NCI-H2107 treated with DMSO at 0.1 percent for 48 hours (cell line): Measurements from ENCODE around the gene TGDS.
"Not testable (repeated sequence)": the region's sequence is repeated elsewhere in the genome, so short reads cannot be mapped to it uniquely, and the experiment has no call there.

Source experiments
- DNase-seq: peaks from one replicate; lab custom pipeline; 2025; ENCODE audit not compliant: unreplicated experiment; lab: John Stamatoyannopoulos, UW

The TGDS gene, protein sequence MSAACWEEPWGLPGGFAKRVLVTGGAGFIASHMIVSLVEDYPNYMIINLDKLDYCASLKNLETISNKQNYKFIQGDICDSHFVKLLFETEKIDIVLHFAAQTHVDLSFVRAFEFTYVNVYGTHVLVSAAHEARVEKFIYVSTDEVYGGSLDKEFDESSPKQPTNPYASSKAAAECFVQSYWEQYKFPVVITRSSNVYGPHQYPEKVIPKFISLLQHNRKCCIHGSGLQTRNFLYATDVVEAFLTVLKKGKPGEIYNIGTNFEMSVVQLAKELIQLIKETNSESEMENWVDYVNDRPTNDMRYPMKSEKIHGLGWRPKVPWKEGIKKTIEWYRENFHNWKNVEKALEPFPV

GRCh38 chr13:94595950-94596574 lies at the start of gene TGDS:
TSS of gene TGDS (minus strand) at chr13:94596152. CDS start at chr13:94596136, 16 bp downstream.
- peak; percentile 61 for DNase-seq

- DNase-seq: no peak
These were observed 45.5 kb upstream of the TGDS start for GRCh38 chr13:94641409-94641941.

GRCh38 chr13:94640721-94641120 lies 44.8 kb upstream of the TGDS start:
- no peak for DNase-seq

DNA sequence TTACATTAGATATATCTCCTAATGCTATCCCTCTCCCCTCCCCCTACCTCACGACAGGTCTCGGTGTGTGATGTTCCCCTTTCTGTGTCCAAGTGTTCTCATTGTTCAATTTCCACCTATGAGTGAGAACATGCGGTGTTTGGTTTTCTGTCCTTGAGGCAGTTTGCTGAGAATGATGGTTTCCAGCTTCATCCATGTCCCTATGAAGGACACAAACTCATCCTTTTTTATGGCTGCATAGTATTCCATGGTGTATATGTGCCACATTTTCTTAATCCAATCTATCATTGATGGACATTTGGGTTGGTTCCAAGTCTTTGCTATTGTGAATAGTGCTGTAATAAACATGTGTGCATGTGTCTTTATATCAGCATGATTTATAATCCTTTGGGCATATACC lies 41.7 kb upstream of the TGDS start:
- not testable (repeated sequence) for DNase-seq

DNA sequence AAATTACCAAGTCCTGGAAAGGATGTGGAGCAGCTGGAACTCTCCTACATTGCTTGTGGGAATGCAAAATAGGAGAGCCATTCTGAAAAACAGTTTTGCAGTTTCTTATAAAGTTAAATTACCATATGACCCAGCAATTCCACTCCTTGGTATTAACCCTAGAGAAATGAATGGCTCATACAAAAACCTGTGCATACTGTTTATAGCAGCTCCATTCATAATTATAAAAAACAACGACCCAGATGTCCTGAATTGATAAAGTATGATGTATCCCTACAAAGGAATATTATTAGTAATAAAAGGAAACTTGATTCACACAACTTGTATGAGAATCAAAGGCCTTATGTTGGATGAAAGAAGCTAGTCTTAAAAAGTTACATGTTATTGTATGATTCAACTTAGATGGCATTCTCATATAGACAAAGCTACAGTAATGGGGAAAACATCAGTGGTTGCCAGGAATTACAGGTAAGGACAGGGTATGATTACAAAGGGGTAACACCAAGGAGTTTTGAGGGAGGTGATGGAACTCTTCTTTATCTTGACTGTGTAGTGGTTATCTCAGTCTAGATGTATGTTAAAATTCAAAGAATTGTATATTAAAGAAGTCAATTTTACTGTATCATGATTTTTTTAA lies 41.1 kb upstream of the TGDS start:
- DNase-seq: no peak

GRCh38 chr13:94636096-94636495 lies 40.1 kb upstream of the TGDS start:
- not testable (repeated sequence) for DNase-seq

- no peak for DNase-seq
These were observed 36.5 kb upstream of the TGDS start for GRCh38 chr13:94632226-94632980.

GRCh38 chr13:94630858-94631257 lies 34.9 kb upstream of the TGDS start:
- DNase-seq: no peak

DNA sequence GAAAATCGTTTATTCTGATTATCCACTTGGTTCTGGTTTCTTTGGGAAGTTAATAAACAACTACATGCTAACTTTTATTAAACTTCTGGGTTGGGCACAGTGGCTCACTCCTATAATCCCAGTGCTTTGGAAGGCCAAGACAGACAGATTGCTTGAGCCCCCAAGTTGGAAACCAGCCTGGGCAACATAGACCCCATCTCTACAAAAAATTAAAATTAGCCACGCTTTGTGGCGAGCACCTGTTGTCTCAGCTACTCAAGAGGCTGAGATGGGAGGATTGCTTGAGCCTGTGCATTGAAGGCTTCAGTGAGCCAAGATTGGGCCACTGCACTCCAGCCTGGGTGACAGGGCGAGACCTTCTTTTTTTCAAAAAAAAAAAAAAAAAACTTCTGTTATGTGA lies 27.4 kb upstream of the TGDS start:
- DNase-seq: no peak

- no peak for DNase-seq
These were observed 26.4 kb upstream of the TGDS start for GRCh38 chr13:94622344-94622743.

DNA sequence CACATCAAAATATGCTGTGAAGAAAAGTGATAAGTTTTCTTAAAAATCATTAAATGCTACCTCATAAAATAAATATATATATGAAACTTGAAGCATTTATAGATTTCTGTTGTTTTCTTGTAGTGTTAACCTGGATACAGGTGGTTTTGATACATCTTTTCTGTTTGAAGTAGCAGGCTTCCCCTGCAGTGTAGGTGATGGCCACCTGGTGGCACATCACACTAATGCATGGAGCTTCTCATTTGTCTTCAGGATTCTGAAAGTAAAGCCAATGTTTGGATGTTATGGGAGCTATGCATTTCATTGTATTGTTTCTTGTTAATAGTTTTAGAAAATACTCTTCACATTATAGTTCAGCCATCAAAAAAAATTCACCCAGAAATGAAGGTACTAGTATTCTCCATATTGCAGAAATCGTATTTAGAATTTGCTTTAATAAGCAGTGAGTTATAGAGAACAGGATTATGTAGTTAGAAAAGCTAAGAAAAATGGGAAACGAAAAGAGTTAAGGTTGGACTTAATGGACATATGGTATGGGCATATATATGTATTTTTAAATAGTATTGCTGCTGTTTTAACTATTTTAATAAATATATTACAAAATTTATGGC lies 24.4 kb upstream of the TGDS start:
- DNase-seq: peak; percentile 39

DNA sequence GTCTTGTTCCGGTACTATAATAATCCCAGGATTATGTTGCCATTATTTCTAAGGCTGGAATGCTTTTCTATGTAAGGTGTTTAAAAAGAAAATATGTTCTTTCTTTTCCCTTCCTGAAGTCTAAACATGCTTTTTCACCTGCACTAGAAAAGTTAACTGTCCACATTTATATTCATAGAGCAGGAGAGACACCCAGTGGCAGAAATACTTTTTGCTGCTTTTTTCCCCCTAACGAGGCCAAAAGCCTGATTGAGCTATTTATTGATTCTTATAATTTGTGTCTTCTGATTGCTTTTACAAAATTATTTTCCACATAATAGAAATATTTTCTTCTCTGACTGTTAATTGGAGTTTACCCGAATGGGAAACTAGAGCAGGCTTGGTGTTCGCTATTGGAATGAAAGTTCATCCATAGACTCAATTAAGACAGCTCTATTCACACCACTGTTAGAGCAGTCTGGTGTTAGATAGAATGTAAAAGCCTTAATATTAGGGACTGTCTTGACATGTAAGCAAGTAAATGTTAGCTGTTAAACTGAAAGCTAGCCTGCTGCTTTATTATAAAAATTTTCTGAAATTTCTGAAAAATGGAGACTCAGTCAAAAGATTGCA lies 21.5 kb upstream of the TGDS start:
- peak; percentile 6 for DNase-seq

DNA sequence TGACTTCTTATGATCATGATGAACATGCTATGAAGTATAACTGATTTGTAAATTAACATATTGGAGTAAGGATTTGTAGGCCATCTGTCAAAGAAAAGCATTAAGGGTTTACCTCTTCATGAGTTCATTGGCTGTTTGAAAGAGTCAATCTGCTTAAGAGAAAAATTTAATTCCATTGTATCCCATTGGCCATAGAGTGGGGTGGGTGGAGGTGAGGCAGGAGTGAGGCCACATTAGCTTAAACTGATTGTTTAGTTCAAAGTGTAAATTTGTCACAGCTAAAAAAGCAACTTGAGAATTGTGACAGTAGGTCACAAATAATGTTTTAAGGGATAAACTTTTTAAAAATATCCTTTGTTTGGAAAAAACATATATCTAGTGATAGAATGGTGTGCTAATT lies 17.1 kb upstream of the TGDS start:
- DNase-seq: no peak

DNA sequence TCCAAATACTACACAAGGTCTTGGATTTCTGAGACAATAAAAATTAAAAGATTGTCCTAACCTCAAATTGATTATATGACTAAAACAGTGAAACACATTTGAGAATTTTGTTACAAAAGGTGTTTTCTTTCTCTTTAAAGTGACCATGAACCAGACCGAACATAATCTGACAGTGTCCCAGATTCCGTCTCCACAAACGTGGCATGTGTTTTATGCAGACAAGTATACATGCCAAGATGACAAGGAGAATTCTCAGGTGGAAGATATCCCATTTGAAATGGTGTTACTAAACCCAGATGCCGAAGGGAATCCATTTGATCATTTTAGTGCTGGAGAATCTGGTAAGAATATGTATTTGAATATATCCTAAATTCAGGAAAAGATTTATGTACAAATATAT lies 16.1 kb upstream of the TGDS start:
- no peak for DNase-seq

GRCh38 chr13:94610475-94610874 lies 14.5 kb upstream of the TGDS start:
- no peak for DNase-seq

- no peak for DNase-seq
These were observed 13.2 kb upstream of the TGDS start for GRCh38 chr13:94609196-94609595.

DNA sequence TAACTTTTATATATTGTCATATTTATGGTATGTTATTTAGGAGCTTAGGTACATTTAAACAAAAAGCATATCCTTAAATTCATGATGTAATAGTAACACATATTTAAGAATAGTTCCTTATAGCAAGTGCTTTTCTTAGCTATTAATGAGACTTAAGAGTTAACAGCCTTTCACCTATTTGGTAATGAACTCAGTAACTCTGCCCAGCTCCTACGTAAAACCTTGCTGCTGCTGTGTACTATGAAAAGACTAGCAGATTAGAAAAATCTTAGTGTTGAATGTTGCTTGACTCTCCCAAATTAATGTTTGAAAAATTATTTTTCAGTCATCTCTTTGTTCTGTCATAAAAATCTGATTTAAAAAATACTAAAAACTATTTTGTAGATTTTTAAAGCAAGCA lies 12.6 kb upstream of the TGDS start:
- no peak for DNase-seq

- no peak for DNase-seq
These were observed 12.0 kb upstream of the TGDS start for GRCh38 chr13:94607939-94608338.

- no peak for DNase-seq
These were observed 11.1 kb upstream of the TGDS start for GRCh38 chr13:94607056-94607455.

DNA sequence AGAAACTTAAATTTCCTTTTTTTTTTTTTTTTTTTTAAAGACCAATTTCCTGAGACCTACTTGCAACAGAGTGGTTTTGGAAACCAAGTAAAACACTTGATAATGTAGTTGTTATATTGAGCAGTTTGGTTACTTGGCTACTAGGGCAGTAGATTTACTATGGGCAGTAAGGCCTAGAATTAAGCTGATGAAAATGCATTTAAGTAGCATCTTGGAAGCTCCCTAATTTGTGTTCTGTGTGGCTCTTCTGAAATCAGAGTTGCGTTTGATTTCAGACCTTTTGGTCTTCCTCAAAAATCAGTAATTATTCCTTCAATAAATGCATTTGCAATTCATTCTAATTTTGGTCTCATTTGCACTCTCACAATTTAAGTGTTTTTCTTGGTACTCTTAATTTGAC lies 6.5 kb upstream of the TGDS start:
- DNase-seq: no peak
